Measurements from ENCODE around the gene BFSP2.

- TF ChIP-seq EZH2phosphoT487 (IDR thresholded peaks at IDR 0.05; ENCODE audit: borderline replicate concordance, low read length), result no peak
- no peak for TF ChIP-seq CTCF (IDR thresholded peaks at IDR 0.05; ENCODE audit: low read depth, low read length, poor library complexity, severe bottlenecking)
Observed at GRCh38 chr3:133371181-133371580, 28.7 kb upstream of the BFSP2 start.
